Endothelial cell (in vitro differentiated cells): ENCODE results near the gene RTN4R. TPM values are rescaled to one million over a fixed set of nuclear protein-coding genes. Genes with fewer than 3 reads are reported as not detected.
"Not testable (repeated sequence)": the region's sequence is repeated elsewhere in the genome, so short reads cannot be mapped to it uniquely, and the experiment has no call there.

Experiments used
- DNase-seq: peaks from one replicate; pipeline ENCODE4 v3.0.0; 2021; ENCODE audit warnings: low spot score
- H3K27ac Mint-ChIP-seq: one replicate; pipeline ENCODE4 v1.8.0; 2021; ENCODE audit warnings: mixed read lengths, inconsistent platforms; ENCODE audit not compliant: unreplicated experiment
- H3K27me3 Mint-ChIP-seq: one replicate; pipeline ENCODE4 v1.8.0; 2021; ENCODE audit warnings: mild to moderate bottlenecking, moderate library complexity, mixed read lengths, inconsistent platforms; ENCODE audit not compliant: unreplicated experiment
- H3K36me3 Mint-ChIP-seq: one replicate; pipeline ENCODE4 v1.8.0; 2021; ENCODE audit warnings: mild to moderate bottlenecking, low read depth, mixed read lengths, inconsistent platforms; ENCODE audit not compliant: unreplicated experiment
- H3K4me1 Mint-ChIP-seq: one replicate; pipeline ENCODE4 v1.8.0; 2021; ENCODE audit warnings: mild to moderate bottlenecking, mixed read lengths, inconsistent platforms; ENCODE audit not compliant: unreplicated experiment
- H3K4me3 Mint-ChIP-seq: one replicate; pipeline ENCODE4 v1.8.0; 2021; ENCODE audit warnings: mild to moderate bottlenecking, mixed read lengths, inconsistent platforms; ENCODE audit not compliant: unreplicated experiment
- H3K9me3 Mint-ChIP-seq: one replicate; pipeline ENCODE4 v1.8.0; 2021; ENCODE audit warnings: mixed read lengths, inconsistent platforms; ENCODE audit not compliant: unreplicated experiment
- CTCF ChIP-seq: fragments of 200-600 bp; sonication (generic); IDR thresholded peaks from one replicate; pipeline ENCODE4 v1.5.0; 2021; ENCODE audit warnings: antibody characterized with exemption; ENCODE audit not compliant: unreplicated experiment
- total RNA-seq: library from RNA; stranded (reverse); fragmentation: NEBNext Ultra II Directional; extraction: Animal tissue kit (Norgen Biotek cat#: 25700); gene quantifications from one replicate; pipeline ENCODE4 v1.2.1, GENCODE V29; 2021; ENCODE audit not compliant: unreplicated experiment

RTN4R gene
- total RNA-seq, 1 donor from 2014 or later = 19.0 TPM

GRCh38 chr22:20272174-20272573 is 4.1 kb upstream of the RTN4R start:
- no peak for DNase-seq
- Mint-ChIP-seq H3K36me3 (no peaks in the 10 kb centered on the region), H3K4me3 (no peak overlapping the region), H3K9me3 (no peaks in the 10 kb centered on the region), H3K27ac (no peak overlapping the region), H3K27me3 (peaks cover 10% of the 10 kb centered on the region), H3K4me1 (no peaks in the 10 kb centered on the region)
- no peak for TF ChIP-seq CTCF

GRCh38 chr22:20271114-20271994 is 3.2 kb upstream of the RTN4R start:
- no peak for DNase-seq
- H3K9me3 Mint-ChIP-seq = no peaks in the 10 kb centered on the region
- no peak for TF ChIP-seq CTCF
- H3K4me1 Mint-ChIP-seq = peaks cover 3% of the 10 kb centered on the region
- H3K36me3 Mint-ChIP-seq = no peaks in the 10 kb centered on the region
- H3K27me3 Mint-ChIP-seq = peaks cover 13% of the 10 kb centered on the region
- H3K4me3 Mint-ChIP-seq = no peak overlapping the region
- H3K27ac Mint-ChIP-seq = no peak overlapping the region

- H3K9me3 Mint-ChIP-seq, H3K36me3 Mint-ChIP-seq, H3K27ac Mint-ChIP-seq, H3K4me1 Mint-ChIP-seq, DNase-seq, H3K4me3 Mint-ChIP-seq: not testable (repeated sequence)
- H3K27me3 Mint-ChIP-seq = peaks cover 12% of the 10 kb centered on the region
Measured at GRCh38 chr22:20270190-20271113, 2.3 kb upstream of the RTN4R start.

- not testable (repeated sequence) for H3K4me3 Mint-ChIP-seq, H3K9me3 Mint-ChIP-seq, H3K4me1 Mint-ChIP-seq, H3K27ac Mint-ChIP-seq, H3K36me3 Mint-ChIP-seq, DNase-seq
- H3K27me3 Mint-ChIP-seq = peaks cover 12% of the 10 kb centered on the region
Measured at GRCh38 chr22:20269673-20270072, 1.6 kb upstream of the RTN4R start.

GRCh38 chr22:20269201-20269600 is 1.1 kb upstream of the RTN4R start:
- H3K4me1 Mint-ChIP-seq, H3K27ac Mint-ChIP-seq, H3K4me3 Mint-ChIP-seq, DNase-seq, H3K36me3 Mint-ChIP-seq, H3K9me3 Mint-ChIP-seq: not testable (repeated sequence)
- peaks cover 15% of the 10 kb centered on the region for H3K27me3 Mint-ChIP-seq

GRCh38 chr22:20267441-20268278 is 458 bp downstream of the RTN4R start:
- TF ChIP-seq CTCF = peak; percentile 5
- no peaks in the 10 kb centered on the region for H3K9me3 Mint-ChIP-seq

GRCh38 chr22:20266667-20267440 is 1.3 kb downstream of the RTN4R start:
- DNase-seq, H3K9me3 Mint-ChIP-seq, H3K27ac Mint-ChIP-seq, H3K36me3 Mint-ChIP-seq, H3K4me1 Mint-ChIP-seq: not testable (repeated sequence)
- Mint-ChIP-seq H3K27me3 (peaks cover 13% of the 10 kb centered on the region), H3K4me3 (peak overlapping the region; percentile 65)

More at GRCh38 chr22:20267441-20268278, 458 bp downstream of the RTN4R start:
- Mint-ChIP-seq H3K27ac (no peak overlapping the region), H3K36me3 (no peaks in the 10 kb centered on the region), H3K4me1 (peaks cover 3% of the 10 kb centered on the region), H3K4me3 (no peak overlapping the region), H3K27me3 (peaks cover 17% of the 10 kb centered on the region)
- DNase-seq = peak; percentile 27
